Hepatic stellate cell (primary cell): ENCODE measurements around the gene CDK15.
"Not testable (repeated sequence)": the region's sequence is repeated elsewhere in the genome, so short reads cannot be mapped to it uniquely, and the experiment has no call there.

Source experiments
- DNase-seq: peaks from one replicate; pipeline ENCODE4 v3.0.0; 2011; ENCODE audit warnings: low spot score

CDK15 gene

DNA sequence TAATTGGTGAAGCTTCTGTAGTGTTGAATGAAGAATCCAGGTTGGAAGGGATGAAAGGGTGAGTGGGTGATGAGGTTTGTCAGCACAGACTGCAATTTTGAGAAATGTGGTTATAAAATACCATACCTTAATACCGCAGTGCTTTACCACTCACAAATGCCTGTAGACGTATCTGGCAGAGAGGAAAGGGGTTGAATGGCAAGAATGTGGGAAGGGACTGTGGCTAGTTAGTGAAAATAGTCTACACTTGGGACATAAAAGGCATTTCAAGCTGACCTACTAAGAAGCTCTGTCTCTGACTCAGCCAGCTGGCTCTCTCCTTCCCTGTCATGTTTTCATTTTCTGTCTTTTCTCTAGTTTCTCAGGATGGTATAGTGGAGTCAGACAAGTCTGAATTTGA, 25.1 kb downstream of the CDK15 start:
- peak; percentile 66 for DNase-seq

DNA sequence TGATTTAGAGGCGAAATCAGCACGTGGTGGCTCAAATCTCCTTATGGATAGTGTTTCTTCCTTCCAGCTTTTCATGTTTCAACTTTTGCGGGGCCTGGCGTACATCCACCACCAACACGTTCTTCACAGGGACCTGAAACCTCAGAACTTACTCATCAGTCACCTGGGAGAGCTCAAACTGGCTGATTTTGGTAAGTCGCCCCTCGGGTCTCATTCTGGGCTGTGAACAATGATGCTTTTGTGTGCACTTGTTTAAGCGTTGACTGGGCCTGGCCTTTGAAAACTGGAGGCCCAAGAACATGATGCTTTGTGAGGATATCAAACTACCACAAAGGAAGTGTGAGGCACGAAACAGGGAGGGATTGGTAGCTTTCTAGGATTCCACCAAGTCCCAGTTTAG, 27.4 kb downstream of the CDK15 start:
- DNase-seq: no peak

DNA sequence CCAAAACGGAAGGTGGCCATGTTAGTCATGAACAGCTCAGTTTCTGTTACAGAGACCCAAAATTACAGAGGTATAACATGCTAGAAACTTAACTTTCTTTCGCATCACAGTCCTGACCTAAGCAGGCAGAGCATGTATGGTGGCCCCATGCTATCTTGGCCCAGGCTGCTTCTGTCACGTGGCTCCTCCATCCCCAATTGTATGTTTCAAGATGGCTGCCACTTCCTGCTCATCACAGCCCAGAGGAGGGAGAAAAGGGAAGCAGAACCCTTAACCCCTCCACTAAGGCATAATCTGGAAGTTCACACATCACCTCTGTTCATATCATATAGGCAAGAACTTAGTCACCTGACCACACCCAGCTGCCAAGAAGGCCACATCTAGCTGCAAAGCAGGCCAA, 28.7 kb downstream of the CDK15 start:
- no peak for DNase-seq

DNA sequence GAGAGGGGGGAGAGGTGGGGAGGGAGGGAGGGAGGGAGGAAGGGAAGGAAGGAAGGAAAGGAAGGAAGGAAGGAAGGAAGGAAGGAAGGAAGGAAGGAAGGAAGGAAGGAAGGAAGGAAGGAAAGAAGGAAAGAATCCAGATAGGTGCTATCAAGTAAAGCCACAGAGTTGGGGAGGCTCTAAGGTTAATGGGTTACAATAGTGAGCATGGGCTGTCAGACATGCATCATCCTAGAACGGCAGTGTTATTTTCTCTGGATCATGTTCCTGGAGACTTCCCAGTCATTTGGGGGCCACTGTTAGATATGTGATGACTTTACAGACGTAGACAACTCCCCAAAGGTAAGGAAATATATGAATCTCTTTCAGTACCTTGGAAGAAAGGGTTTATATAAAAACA, 31.1 kb downstream of the CDK15 start:
- DNase-seq: no peak

DNA sequence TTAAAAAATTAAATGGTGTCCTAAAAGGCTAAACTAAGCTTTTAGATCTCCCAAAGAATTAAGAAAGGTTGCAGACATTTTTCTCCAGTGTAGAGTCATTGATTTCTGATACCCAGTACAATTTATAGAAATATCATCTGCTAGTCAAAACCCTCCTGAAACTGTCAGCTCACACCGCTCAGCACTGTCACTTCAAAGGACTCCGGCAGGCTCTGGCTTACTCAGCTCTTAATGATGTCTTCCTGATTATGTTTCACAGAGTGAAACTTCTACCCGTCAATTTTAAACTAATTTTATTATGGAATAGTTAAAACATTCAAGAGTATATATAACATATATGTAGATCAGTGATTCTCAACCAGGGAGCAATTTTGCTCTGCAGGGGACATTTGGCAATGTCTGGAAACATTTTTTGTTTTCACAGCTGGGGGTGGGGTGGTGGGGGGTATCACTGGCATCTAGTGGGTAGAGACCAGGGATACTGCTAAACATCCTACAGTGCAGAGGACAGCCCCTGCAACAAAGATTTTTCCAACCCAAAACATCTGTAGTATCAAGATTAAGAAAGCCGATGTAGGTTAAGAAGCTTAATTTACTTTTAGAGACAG, 31.6 kb downstream of the CDK15 start:
- no peak for DNase-seq

DNA sequence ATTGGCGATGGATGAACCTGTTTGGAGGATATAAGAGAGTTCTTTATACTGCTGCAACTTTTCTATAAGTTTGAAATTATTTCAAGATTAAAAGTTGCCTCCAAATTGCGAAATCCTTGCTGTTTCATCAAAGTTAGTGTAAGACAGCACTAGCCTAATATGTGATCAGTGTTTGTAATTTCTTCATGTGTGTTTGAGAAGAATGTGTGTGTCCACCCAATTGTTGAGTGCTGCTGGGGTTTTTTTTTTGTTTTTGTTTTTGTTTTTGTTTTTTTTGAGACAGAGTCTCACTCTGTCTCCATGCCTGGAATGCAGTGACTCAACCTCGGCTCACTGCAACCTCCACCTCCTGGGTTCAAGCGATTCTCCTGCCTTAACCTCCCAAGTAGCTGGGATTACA, 33.4 kb downstream of the CDK15 start:
- no peak for DNase-seq

DNA sequence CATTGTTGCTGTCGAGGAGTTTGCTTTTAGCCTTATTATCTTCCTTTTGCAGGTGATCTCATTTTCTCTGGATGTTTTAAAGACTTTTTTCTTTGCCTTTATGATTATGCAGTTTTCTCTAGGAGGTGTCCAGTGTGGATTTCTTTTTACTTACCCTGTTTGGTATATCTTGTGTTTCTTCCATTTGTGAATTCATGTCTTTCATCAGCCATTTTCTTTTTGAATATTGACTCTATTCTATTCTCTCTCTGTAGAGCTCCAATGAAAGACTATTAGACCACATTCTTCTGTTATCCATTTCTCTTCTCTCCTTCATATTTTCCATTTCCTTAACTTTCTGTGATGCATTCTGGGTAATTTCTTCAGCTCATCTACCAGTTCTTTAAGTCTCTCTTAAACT, 34.4 kb downstream of the CDK15 start:
- DNase-seq: no peak

DNA sequence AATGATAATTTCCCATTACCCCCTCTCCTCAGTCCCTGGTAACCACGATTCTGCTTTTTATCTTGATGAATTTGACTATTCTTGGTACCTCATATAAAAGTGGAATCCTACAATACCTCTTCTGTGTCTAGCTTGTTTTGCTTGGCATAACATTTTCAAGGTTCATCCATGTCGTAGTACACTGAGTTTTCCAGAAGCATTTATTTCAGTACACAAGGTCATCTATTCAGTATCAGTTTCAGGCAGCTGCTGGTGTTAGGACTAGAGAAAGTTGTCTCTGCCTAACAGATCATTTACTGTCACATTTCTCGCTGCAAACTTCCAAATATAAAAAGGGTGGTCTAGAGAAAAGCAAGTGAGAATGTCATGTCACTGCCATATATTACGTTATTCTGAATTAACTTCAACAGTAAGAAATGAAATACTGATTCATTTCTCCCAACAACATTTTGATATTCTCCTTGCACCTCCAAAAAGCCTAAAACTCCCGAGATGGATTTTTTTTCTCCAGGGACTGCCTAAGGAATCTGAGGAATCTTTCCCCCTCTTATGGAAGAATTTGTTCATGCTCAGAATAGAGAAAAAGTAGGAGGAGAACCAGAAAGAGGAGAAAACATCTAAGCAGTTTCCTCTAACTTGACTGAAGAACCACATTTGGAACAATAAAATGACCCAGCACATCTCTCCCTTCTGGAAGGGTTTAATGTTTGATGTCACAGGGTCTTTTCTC, 36.0 kb downstream of the CDK15 start:
- DNase-seq: no peak

DNA sequence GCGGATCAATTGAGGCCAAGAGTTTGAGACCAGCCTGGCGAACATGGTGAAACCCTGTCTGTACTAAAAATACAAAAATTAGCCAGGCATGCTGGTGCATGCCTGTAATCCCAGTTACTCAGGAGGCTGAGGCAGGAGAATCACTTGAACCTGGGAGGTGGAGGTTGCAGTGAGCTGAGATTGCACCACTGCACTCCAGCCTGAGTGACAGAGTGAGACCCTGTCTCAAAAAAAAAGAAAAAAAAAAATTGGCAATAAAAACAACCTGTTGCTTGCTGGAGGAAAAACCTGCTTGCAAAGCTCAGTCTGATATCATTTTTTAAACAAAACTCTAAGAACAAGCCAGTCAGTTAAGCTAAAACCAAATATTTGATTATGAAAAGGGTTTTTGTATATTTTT, 38.6 kb downstream of the CDK15 start:
- not testable (repeated sequence) for DNase-seq

DNA sequence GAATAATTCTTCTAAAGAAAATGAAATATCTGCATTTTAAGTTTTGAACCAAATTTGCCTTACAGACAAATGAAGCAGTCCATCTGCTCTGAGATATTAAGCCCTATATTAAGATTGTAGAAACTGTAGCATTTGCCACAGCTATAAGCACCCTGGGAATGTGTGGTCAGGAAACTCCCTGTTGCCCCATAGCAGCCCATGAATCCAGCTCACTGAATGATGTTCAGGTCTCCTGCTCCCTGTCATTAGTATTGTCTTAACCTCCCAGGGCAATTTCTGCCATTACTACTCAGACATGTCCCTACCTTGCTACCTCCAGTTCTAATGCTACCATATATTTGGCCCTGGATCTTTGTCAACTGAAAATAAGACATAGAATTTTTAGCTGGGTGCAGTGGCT, 41.1 kb downstream of the CDK15 start:
- no peak for DNase-seq

DNA sequence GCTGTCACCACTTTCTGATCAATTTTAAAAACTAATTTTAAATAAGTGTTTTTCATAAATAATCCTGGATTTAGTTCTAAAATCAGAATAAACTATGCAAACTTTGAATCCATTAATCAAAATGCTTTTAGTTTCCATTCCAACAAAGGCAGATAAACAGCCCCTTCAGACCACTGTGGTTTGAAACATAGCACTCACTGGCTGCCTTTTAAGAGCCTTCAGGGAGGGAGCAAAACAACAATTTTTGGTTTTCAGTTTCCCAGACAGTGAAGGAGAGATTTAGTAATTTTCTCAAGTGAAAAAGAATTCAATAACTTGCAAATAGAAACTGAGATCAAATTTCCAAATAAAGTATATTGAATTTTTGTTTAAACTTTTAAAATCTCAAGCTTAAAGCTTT, 46.1 kb downstream of the CDK15 start:
- no peak for DNase-seq

DNA sequence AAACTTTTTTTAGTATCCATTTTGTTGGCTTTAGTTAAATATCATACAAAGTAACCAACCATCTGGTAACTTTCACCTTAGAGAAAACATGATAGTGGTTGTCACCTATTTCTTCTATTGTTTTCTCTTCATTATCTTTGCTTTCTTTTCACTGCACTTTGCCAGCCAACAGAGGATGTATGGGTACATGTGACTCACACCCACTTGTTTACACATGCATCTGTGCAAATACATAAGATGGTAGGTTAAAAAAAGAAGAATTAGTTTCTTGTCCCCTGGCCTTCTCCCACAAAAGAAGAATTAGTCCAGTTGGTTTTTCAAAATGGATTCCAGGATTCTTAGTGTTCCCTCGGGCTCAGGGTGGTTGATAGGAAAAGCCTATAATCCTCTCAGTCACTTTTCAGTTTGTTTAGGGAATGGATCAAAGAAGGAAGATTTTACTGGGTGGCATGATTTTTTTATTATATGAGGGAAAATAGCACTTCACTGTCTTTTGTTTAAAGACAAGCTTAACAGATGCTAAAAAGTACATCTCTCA, 46.6 kb downstream of the CDK15 start:
- DNase-seq: no peak

DNA sequence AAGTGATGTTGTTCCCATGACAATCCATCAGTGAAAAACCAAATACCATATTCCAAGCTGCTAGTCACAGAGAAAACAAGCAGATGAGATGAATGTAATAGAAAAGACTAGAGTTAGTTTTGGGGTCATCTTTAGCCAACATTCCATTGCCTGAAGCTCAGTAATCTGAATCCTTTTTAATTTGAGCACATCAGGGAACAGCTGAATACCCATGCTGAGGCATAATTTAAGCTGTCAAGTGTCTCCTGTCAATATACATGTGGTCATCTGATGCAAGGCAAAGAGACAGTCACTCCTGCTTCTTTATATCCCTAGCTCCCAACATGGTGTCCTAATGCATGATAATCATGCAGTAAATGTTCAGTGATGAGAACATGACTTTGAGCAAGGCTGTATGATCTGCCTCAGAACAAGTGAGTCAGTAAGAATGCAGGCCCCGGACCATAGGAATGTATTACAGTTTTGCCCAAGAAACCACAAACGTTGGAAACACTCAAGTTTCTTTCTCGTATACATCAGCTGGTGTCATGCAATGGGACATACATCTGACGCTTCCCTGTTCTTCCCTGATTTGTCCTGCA, 48.0 kb downstream of the CDK15 start:
- peak; percentile 66 for DNase-seq

DNA sequence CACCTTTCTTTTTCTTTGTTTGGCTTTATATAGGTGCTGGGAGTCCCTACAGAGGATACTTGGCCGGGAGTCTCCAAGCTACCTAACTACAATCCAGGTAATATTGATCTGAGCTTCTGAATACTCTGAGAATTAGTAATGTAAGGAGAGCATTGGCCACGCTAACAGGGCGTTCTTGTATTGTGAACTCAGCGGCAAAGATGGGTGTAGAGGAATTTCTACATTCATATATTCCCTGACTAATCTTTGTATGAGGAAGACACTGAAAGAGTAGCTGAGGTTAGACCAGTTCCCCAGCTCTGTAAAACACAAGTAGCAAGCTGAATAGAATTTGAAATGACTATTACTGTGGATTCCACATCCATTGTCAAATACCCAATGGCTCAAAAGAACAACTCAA, 48.5 kb downstream of the CDK15 start:
- peak; percentile 21 for DNase-seq

DNA sequence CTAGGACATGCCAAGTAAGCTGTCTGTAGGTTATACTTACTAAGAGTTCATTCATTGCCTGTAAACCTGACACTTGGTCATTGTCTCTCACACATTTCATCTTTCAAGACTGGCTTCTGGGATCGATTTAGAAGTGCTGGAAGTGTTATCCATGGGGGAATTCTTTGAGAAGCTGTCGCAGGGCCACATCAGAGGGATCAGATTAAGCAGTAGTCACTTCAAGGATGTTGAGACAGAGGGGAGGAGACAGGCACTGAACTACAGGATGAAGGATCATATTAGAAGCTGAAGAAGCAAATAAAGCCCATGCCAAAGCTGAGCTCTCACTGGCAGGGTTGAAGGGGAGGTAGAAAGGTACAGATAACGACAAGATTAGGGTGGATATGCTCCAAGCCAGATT, 49.0 kb downstream of the CDK15 start:
- no peak for DNase-seq

DNA sequence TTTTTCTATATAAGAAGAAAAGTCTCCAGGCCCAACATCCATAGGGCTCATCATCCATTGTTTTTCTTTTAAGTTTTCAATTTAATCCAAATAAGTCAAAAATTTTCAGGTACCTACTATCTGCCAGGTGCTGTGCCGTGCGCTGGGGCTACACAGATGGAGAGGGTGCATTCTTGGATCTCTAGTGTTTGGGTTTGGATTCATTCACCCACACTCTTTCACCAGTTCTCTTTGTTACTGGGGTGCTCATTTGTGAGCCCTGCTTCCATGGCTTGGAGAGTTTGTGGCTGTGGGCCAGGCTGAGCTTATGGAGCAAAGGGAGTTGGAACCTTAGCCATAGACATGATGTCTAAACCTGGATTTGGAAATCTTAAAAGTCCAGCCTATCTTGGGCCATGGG, 51.0 kb downstream of the CDK15 start:
- no peak for DNase-seq

DNA sequence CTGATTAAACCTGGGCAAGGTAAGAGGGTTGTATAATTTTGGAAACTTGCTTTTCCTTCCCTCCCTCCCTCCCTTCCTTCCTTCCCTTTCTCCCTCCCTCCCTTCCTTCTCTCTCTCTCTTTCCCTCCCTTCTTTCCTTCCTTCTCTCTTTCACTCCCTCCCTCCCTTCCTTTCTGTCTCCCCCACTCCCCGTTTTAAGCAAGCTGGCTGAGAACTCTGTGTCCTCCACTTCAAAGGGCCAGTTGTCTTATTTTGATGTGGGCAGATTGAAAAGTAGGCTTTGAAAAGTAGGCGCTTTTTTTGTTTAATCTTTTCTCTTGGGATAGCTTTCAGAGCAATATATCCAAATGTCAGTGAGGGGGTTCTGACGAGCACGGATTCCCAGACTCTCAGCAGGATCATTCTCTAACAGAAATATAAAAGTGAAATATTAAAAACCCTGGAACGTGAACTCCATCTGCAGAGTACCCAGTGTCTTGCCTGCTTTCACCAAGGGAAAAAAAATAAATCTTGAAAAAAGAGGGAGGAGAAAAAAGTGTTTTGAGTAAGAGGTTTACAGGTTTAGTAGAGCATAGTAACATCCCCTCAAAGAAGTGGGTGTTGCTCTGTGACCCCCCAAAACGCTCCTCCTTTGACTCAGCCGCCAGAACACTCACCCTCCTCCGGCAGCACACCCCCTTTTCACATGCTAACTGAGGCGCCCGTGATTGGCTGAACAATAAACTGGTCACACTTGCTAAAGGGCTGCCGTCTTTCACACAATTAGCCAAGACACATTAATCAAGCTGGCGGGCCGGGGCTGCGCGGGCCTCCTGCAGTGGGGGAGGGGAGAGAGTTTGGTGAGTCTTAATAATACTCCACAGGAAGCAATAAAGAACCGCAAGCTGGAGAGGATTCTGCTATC, 52.2 kb downstream of the CDK15 start:
- DNase-seq: peak; percentile 7

DNA sequence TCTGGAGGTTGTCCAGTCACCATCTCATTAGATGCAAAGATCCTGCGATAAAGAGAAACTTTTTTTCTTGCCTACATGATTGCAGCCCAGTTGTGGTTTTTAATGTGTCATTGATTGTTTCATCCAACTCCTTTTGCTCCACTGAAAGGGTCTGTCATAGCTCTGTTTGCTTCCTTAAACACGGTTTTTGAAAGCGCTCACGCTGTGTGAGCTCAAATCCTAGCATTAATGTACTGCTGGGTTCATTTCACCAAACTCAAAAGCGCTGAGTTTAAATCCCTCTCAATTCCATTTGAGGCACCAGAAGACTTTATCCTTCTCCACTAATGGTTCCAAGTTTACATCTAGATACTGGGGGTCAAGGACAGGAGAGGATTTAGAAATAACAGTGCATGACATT, 53.6 kb downstream of the CDK15 start:
- peak; percentile 7 for DNase-seq

DNA sequence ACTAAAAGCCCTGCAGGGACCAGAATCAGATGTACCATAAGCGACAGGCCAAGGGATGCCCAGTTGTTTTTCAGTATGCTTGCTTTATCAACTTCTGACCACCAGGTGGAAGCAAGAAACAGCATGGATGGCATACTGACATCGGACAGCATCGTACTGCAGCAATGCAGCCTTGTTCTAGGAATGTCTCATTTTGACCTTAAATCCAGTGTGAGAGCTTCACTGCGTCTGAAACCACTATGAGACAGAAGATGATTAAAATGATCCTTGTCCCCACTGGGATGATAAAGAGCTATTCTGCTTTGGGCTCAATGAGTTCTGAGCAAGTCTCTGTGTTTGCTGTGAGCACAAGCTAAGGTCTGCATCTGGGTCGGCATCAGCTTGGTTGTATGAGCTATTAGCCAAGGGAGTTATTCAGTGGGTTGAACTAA, 54.3 kb downstream of the CDK15 start:
- peak; percentile 60 for DNase-seq

DNA sequence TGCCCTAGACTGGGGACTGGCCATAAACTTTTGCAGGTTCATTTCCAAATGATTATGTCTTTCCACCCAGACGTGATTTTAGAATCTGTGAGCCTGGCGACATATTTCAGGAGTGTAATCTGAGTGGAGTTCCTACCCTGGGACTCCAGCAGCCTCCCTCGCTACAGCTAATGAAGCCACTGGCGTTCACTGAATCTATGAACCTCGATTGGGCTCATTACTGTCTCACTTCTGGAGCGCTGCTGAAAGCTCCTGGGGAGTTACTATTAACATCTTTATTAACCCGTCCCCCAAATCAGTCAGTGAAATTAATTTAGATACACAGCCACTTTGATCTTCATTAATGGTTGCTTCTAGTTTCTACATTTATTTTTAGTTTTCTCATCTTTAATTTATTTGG, 56.5 kb downstream of the CDK15 start:
- DNase-seq: no peak

DNA sequence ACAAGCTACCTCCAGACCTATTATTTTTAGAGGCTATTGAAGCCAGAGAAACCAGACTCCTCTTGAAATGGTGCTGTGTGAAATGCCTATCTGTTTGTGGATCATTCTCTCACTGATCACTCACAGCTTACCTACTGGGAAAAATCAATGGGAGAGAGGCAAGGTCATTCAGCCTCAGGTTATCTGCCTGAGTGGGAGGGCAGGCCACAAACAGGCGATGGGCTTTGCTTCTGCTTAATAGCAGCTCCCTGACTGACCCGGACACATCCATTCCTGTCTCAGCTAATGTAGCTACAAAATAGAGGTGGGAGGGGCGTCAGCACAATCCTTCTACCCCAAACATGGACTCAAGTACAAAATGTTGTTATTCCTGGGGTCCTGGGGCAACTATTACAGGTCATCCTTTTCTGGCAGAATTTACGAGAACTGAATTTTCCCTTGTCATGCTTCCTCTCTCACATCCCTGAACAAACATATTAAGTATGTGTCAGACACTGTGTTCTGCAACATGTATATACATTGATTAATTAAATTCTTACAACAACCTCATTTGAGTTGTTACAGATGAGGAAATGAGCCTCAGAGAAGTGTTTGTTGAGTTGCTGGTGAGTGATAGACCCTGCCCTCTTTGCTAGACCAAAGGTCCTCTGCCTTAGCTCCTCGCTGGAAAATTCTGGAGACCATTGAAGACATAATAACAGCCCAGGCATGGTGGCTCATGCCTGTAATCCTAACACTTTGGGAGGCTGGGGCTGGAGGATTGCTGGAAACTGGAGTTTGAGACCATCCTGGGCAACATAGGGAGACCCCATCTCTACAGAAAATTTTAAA, 60.5 kb downstream of the CDK15 start:
- DNase-seq: no peak

DNA sequence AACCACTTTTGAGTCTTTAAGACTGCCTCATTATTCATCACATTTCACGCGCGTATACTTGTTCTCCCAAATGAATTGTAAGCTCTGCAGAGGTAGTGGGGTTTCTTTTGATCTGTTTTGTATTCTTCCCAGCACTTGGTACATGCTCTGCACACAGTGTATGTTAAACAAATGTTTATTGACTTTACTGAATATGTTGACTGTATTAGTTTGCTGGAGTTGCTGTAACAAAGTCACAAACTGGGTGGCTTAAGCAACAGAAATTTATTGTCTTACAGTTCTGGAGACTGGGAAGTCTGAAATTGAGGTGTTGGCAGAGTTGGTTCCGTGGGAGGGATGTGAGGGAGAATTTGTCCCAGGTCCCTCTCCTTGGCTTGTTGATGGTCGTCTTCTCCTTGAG, 65.1 kb downstream of the CDK15 start:
- no peak for DNase-seq
